ENCODE data around the gene FBXO34. TPM values are rescaled to one million over a fixed set of nuclear protein-coding genes. Genes with fewer than 3 reads are reported as not detected.
"Not testable (repeated sequence)": the region's sequence is repeated elsewhere in the genome, so short reads cannot be mapped to it uniquely, and the experiment has no call there.

Gene FBXO34
- total RNA-seq, 1 experiment from 2014 or later: 12.9 TPM

DNA sequence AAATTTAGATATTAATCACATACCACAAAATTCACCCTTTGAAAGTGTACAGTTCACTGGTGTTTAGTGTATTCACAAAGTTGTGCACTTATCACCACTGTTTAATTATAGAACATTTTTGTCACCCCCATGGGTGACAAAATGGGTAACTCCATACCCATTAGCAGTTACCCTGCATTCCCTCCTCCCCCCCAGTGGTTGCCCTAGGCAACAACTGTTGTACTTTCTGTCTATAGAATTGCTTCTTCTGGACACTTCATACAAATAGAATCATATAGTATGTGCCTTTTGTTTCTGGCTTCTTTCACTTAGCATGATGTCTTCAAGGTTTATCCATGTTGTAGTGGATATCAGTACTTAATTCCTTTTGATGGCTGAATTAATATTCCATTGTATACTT is 52.7 kb downstream of the FBXO34 start:
- no peak for DNase-seq

DNA sequence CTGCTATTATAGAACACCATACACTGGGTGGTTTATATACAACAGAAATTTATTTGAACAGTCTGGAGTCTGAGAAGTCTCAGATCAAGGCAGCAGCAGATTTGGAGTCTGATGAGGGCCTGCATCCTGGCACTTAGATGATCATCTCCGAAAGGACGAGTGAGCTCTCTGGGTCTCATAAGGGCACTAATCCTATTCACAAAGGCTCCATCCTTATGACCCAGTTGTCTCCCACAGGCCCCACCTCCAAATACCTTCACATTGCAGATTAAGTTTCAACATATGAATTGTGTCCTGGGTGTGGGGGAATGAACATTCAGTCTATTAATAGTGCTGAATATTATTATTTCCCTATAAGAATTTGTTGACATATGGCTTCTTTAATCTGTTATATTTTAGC is 53.6 kb downstream of the FBXO34 start:
- DNase-seq: no peak
- no peak overlapping the region for H3K4me3 ChIP-seq
- no peaks in the 10 kb centered on the region for H3K9me3 ChIP-seq
- H3K36me3 ChIP-seq: no peaks in the 10 kb centered on the region
- no peaks in the 10 kb centered on the region for H3K27me3 ChIP-seq

More for the DNA sequence above, 52.7 kb downstream of the FBXO34 start:
- H3K9me3 ChIP-seq: no peaks in the 10 kb centered on the region
- no peaks in the 10 kb centered on the region for H3K36me3 ChIP-seq
- no peak overlapping the region for H3K4me3 ChIP-seq
- no peaks in the 10 kb centered on the region for H3K27me3 ChIP-seq

DNA sequence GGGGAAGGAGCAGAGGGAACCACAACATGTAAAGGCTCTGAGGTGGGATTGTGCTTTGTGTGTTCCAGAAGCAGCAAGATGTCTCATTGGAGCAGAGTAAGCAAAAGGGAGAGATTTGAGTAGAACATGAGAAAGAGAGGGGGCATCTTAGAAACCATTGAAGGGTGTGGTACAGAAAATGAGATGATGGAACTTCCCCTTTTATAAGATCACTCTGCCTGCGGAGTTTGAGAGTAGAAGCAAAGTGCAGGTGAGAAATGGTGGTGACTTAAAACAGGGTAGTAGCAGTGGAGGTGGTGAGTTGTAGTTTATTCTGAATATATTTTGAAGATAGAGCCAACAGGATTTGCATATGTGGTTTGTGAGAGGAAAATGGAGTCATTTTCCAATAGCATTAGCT is 56.0 kb downstream of the FBXO34 start:
- Histone ChIP-seq H3K4me3 (no peak overlapping the region), H3K27me3 (no peaks in the 10 kb centered on the region), H3K36me3 (no peaks in the 10 kb centered on the region), H3K9me3 (no peaks in the 10 kb centered on the region)
- DNase-seq: no peak

DNA sequence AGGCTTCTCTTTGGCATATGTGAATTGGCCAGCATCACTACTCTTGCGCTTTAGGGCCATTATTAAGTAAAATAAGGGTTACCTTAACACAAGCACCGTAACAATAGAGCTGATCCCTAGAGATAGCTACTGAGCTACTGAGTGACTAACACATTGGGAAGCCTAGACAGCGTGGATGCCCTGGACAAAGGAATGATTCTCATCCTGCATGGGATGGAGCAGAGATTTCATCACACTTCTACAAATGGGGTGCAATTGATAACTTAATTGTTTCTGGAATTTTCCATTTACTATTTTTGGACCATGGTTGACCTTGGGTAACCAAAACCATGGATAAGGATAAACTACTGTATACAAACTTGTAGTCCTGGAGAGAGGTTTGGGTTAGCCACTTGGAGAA is 57.1 kb downstream of the FBXO34 start:
- H3K4me3 ChIP-seq: no peak overlapping the region
- H3K36me3 ChIP-seq: no peaks in the 10 kb centered on the region
- H3K27me3 ChIP-seq: no peaks in the 10 kb centered on the region
- no peak for DNase-seq
- H3K9me3 ChIP-seq: no peaks in the 10 kb centered on the region

- Histone ChIP-seq H3K4me3 (no peak overlapping the region), H3K36me3 (no peaks in the 10 kb centered on the region), H3K9me3 (no peaks in the 10 kb centered on the region), H3K27me3 (no peaks in the 10 kb centered on the region)
- no peak for DNase-seq
Measured at GRCh38 chr14:55329999-55330710, 58.9 kb downstream of the FBXO34 start.

- H3K4me3 ChIP-seq: no peak overlapping the region
- H3K9me3 ChIP-seq: no peaks in the 10 kb centered on the region
- no peaks in the 10 kb centered on the region for H3K27me3 ChIP-seq
- no peak for DNase-seq
- H3K36me3 ChIP-seq: no peaks in the 10 kb centered on the region
Measured at GRCh38 chr14:55332654-55333570, 61.7 kb downstream of the FBXO34 start.

DNA sequence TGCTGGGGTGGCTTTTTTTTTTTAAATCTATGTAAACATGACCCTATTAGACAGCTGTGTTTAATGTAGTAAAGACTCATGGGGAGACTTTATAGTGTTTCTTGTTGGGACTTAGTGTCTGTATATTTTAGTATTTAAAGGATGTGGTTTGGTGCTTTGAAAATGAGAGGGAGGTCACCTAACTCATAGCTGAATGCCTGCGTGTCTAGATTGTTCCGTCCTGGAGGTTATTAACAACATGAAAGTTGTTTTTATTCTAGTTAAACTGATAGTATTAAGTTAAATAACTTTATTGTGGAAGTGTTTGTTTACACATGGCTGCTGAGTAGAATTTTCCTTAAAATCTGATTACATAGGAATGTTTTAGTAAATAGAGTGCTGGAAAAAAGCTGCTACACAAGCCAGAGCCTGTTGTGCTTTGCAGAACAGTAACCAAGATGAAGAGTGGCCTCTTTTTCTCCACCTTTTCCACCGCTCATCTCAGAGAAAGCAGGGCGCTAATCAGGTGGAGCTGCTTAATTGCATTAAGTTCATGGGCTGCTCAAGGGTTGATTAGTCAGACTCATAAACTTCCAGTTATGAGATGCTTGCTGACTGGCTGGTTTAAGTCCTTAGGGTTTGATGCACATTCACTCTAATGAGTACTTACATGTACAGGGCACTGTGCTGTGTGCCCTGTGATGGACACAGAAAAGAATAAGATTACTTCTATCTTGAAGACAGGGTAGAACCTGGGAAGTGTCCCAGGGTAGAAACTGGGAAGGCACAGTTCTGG is 62.7 kb downstream of the FBXO34 start:
- Histone ChIP-seq H3K27me3 (no peaks in the 10 kb centered on the region), H3K4me3 (no peak overlapping the region)
- no peak for DNase-seq

DNA sequence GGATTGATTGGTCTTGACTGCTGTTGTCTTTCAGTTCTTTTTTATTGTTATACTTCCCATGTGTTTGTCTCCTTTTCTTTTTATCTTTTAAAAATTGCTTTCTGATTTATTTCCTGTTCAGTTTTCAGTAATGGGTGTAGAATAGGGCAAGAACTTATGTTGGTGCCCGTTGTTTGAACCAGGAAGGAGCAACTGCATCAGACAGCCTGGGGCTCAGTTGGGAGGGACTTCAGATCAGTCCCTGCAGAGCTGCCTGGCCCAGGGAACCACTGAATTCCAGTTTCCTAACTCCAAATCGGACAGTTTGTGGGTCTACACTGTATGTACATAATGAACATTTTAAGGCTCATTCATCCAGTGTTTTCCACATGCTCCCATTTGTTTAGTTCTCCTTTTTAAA is 64.9 kb downstream of the FBXO34 start:
- Histone ChIP-seq H3K36me3 (no peaks in the 10 kb centered on the region), H3K9me3 (no peaks in the 10 kb centered on the region), H3K4me3 (no peak overlapping the region), H3K27me3 (no peaks in the 10 kb centered on the region)
- DNase-seq: no peak

More for the DNA sequence above, 62.7 kb downstream of the FBXO34 start:
- H3K9me3 ChIP-seq: no peaks in the 10 kb centered on the region
- no peaks in the 10 kb centered on the region for H3K36me3 ChIP-seq

- Histone ChIP-seq H3K9me3 (no peaks in the 10 kb centered on the region), H3K27me3 (no peaks in the 10 kb centered on the region), H3K36me3 (no peaks in the 10 kb centered on the region), H3K4me3 (no peak overlapping the region)
- no peak for DNase-seq
Measured at GRCh38 chr14:55336691-55337090, 65.5 kb downstream of the FBXO34 start.

GRCh38 chr14:55339770-55340169 is 68.5 kb downstream of the FBXO34 start:
- Histone ChIP-seq H3K4me3 (no peak overlapping the region), H3K36me3 (no peaks in the 10 kb centered on the region), H3K27me3 (no peaks in the 10 kb centered on the region), H3K9me3 (no peaks in the 10 kb centered on the region)
- DNase-seq: no peak

DNA sequence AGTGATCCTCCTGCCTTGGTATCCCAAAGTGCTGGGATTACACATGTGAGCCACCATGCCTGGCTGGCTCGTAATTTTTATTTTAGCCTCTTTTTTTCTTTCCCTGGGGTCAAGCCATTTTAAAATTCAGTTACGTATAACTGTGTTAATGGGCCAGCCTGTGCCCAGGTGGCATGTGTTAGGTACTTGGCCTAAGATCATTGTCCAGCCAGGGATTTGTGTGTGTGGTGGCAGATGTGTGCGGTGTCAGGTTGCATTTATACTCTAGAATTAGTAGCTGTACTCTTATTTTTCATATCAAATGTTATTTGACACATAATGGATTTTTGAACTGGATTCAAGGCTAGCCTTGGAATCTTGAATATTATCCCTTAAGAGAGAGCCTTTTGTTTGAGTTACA is 69.3 kb downstream of the FBXO34 start:
- no peaks in the 10 kb centered on the region for H3K36me3 ChIP-seq
- H3K27me3 ChIP-seq: no peaks in the 10 kb centered on the region
- H3K9me3 ChIP-seq: no peaks in the 10 kb centered on the region
- no peak overlapping the region for H3K4me3 ChIP-seq
- no peak for DNase-seq

- no peak overlapping the region for H3K4me3 ChIP-seq
- H3K9me3 ChIP-seq: no peaks in the 10 kb centered on the region
- no peaks in the 10 kb centered on the region for H3K27me3 ChIP-seq
- DNase-seq: no peak
- no peaks in the 10 kb centered on the region for H3K36me3 ChIP-seq
Measured at GRCh38 chr14:55341781-55342180, 70.6 kb downstream of the FBXO34 start.

- H3K4me3 ChIP-seq, H3K9me3 ChIP-seq, DNase-seq, H3K27me3 ChIP-seq, H3K36me3 ChIP-seq: not testable (repeated sequence)
Measured at GRCh38 chr14:55344582-55345163, 73.5 kb downstream of the FBXO34 start.

DNA sequence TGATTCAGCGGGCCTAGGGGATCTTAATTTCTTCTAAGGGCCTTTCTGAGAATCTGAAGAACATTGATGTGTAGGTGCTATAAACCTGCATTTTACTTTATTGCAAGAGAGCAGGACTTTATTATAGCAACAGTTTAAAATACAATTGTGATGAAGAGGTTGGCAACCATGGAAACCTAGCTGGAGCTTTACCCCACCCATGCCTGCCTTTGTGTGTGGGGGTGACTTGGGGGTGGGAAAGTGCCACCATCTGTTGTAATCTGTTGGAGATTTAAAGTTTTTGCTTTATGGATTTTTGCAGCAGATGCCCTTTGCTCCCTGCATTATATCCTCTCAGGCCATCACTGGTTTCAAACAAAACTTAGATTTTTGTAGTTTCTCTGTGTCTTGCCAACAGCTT is 75.8 kb downstream of the FBXO34 start:
- H3K4me3 ChIP-seq: no peak overlapping the region
- no peaks in the 10 kb centered on the region for H3K9me3 ChIP-seq
- H3K27me3 ChIP-seq: no peaks in the 10 kb centered on the region
- no peaks in the 10 kb centered on the region for H3K36me3 ChIP-seq
- DNase-seq: no peak

- Histone ChIP-seq H3K27me3 (no peaks in the 10 kb centered on the region), H3K36me3 (no peaks in the 10 kb centered on the region), H3K4me3 (no peak overlapping the region), H3K9me3 (no peaks in the 10 kb centered on the region)
- no peak for DNase-seq
Measured at GRCh38 chr14:55347748-55348147, 76.5 kb downstream of the FBXO34 start.

DNA sequence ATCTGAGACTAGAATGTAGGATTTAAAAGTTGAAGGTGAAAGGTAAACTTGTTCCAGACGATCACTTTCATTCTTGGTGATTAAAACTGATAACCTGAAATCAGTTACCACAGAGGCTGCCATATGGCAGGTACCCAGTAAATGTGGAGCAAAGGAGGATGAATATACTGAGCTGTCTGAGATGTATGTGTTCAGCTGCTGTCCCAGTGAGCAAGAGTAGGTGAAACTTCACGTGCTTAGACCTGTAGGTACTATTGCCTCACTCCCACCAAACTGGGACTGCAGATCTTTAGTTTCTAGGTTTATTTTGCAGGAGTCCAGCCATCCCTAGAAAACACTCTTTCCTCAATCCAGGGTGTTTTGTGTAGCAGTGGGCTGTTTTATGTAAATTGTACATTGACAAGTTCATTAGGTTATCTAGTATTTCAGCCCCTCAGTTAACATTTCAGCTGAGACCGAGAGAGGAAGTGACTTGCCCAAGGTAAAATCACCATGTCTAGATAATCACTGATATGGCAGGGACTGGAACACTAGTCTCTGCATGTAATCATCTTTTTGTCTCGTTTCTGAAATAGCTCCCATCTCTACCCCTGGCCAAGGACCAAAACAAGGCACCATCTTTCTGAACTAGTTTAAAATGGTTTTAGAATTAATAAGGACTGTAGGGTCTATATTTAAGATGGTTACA is 77.7 kb downstream of the FBXO34 start:
- Histone ChIP-seq H3K4me3 (no peak overlapping the region), H3K36me3 (no peaks in the 10 kb centered on the region), H3K27me3 (no peaks in the 10 kb centered on the region), H3K9me3 (no peaks in the 10 kb centered on the region)
- no peak for DNase-seq

All from MG63 (cell line).